ENCODE results near the gene DHRS1.
"Not testable (repeated sequence)": the region's sequence is repeated elsewhere in the genome, so short reads cannot be mapped to it uniquely, and the experiment has no call there.

DHRS1 gene

DNA sequence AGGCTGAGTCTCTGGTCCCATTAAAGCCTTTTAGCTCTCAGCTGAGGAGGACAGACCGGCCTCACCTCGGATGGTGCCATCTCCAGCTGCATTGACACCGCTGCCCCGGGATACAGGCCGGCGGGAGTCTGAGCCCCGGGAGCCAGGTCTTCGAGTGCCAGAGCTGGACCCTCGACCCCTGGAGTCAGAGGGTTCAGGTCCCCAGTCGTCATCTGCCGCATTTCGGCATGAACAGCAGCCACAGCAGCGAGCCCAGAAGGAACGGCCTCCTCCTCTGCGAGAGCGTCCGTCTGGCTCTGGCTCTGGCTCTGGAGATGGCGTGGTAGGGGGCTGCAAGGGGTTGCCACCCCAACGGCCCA is 37.6 kb downstream of the DHRS1 start:
- DNase-seq: no peak

- DNase-seq: no peak
These were observed 38.2 kb downstream of the DHRS1 start for GRCh38 chr14:24261256-24261968.

DNA sequence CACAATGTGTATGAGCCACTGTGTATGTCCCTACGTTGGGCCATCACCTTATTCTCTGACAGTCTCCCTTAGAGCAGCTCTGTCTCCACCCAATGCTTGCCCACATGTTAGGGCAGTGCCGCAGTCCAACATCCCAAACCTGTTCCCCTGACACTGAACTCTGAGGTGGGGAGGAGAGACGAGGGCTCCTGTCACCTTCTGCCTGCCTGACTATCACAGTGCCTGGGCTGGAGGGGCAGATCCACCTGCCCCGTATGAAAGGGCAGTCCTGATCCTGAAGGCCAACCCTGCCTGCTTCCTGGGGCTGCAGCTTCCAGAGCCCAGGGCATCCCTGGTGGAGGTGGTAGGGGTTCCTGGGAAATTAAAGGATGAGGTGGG is 38.8 kb downstream of the DHRS1 start:
- no peak for DNase-seq

DNA sequence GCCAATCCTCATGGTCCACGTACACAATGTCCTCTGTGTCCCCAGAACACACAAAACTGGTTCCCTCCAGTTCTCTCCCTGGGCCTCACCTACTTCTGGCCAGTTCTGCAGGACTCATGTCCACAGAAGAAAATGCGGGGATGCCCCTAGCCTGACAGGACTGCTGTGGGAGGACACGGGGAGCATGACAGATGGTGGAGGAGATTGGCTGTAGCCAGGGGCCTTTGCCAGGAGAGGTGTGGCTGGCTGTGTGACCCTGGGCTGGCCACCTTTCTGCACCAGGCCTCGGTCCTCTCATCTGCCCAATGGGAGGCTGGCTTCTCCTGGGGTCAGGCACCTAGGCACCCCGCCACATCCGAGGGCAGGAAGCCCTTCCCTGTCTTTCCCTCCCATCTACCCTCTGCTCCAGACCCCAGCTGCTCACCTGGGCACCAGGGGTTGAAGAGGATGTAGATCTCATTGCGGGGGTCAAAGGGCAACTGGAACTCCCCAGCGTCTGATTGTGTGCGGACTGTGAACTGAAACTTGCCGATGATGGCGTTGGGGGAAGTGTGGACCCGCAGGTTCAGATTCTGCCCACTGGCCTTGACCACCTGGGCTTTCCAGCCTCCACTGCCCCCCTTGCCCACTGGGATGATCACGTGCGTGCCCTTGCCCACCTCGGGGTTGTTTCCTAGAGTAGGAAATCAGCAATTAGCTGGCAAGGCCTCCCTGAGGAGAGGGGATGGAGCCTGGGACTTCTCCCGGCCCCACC is 39.4 kb downstream of the DHRS1 start:
- DNase-seq: no peak

GRCh38 chr14:24259282-24260025 is 40.1 kb downstream of the DHRS1 start:
- no peak for DNase-seq

DNA sequence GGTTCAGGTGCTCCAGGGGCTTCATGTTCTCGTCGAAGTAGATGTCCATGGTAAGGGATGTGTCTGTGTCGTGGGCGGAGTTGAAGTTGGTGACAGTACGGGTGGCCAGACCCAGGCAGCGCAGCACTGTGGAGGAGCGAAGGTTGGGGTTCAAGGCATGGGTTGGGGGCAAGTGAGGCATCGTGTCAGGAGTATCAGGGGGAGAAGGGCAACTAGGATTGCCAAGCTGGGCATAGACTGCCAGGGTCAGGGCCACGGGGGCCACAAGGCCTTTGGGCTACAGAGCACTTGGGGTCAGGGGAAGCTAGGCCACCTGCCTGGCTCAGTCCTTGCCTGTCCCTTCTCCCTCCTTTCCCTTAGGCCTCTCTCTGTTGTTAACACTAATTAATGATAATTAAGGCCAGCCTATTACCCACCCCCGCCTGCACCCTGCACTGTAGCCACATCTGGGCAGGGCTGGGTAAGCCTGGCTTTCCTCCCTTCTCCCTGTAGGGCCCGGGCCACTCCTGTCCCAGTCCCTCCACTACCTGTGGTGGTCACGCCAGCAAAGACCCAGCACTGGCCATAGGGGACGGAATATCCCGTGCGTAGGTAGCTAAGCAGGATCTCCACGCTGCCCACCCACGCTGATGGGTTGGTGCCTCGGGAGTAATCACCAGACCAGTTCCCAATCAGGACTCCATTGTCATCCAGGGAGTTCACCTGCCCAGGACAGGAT is 40.9 kb downstream of the DHRS1 start:
- DNase-seq: no peak

GRCh38 chr14:24258119-24258518 is 41.5 kb downstream of the DHRS1 start:
- DNase-seq: no peak

DNA sequence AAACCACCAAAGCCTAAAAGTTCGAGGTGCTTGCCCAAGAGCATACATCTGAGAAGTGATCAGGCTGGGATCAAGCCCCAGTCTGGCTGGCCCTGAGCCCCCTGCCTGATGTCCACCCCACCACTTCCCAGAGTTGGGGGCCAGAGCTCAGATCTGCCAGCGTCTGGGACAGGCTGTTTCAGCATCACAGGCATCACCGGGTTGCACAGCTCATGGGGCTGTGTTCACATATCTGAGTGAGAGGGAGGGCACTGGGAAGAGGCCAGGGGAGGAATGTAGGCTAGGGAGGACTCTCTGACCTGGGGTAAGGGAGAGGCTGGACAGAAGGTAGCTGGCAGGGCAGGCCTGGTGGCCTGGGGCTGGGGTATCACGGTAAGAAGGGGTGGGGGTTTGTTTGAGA is 42.6 kb downstream of the DHRS1 start:
- no peak for DNase-seq

GRCh38 chr14:24255931-24256711 is 43.5 kb downstream of the DHRS1 start:
- no peak for DNase-seq

- DNase-seq: no peak
These were observed 44.1 kb downstream of the DHRS1 start for GRCh38 chr14:24255438-24255837.

DNA sequence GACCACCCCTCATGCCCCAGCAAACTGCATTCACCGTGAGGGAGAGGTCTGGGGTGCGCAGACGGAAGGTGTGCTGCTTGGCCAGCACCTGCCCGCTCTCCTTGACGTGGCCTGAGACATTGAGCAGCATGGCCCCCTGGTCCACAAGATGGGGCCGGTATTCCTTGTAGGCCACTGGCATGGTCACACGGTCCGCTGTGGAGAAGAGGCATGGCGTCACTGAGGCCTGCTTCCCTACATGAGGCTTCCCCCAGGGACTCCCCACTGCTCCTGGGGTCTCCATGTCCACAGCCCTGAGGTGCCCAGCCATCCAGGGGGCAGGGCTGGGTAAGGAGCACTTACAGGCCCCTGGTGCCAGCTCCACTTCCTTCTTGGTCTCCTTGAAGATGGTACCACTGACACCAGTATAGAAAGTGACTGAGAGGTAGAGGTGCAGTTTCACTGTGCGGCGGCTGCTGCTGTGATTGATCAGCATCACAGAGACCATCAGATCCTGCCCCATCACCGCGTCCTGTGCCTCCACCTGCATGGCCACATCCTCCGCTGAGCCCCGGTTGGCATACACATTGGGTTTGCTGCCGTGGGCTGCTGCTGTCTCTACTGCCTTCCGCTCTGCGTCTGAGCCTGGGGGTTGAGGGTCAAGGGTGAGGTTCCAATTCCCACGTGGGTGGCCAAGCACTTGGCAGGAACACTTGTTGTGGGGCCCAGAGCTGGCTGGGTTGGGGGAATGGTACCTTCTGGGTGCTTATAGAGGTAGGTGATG is 44.8 kb downstream of the DHRS1 start:
- DNase-seq: no peak

DNA sequence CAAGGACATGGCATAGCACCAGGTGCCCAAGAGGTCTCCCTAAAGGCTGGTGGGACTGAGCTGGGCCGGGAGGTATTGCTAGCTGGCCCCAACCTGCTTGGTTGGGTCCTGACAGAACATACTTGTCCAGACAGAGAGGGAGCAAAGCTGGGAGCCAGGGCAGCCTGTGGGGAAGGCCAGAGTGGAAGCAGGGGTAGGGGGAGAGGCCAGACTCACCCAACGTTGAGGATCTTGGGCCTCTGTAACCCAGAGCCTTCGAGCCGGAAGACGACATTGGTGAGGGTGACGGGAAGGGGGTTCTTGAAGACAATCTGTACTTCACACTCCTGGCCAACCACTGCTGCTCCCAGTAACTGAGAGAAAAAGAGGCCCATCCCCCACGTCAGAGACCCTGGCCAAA is 45.6 kb downstream of the DHRS1 start:
- no peak for DNase-seq

DNA sequence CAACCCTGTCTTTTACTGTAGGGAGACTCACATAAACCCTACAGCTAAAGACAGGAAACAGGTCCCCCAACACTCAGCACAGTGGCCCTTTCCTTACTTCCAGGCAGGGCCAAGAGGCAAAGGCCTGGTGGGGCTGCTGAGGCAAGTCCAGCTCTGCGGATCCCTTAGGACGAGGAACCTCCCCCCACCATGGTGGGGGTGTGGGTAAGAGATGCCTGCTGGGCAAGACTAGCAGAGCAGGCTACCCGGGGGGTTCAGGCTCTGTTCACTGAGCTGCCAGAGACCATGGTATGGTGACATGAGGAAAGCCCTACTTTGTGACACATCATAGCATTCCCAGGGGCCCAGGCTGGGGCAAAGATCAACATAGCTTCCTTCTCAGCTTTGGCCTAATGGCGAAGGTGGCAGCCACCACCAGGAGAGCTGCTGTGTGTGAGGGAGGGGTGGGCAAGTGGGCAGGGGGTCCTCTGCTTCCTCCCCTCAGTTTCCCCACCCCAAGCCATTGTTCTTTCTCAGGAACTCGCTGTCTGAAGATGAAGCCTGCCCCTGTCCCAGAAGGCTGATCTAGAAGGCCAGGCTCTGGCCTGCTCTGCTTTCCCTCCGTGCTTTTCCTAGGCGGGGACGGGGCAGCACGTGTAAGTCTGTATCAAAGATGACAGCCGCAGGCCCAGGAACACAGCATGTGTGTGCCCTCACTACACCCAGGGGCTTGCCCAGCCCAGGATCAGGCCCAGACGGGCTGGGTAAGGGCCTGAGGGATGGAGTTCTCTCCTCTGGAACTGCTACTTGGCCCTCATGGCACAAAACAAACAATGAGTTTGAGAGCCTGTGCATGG is 47.1 kb downstream of the DHRS1 start:
- no peak for DNase-seq

DNA sequence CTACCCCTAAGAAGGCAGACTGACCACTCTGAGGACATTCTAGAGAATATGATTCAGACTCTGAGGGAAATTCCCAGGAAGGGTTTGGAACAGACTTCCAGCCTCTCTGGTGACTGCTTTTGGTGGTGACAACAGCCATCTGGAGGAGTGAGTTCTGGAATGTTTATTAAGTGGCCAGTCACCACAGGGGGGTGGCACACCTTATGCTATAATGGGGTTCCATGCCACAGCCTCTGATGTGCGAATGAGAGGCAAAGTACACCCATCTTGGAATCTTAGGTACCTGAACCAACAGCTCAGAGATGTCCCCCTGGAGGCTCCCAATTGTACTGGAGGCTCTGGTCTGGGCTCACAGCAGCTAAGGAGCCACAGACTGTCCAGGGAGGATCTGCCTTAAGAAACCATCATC is 47.7 kb downstream of the DHRS1 start:
- no peak for DNase-seq

GRCh38 chr14:24250354-24250753 is 49.2 kb downstream of the DHRS1 start:
- no peak for DNase-seq

DNA sequence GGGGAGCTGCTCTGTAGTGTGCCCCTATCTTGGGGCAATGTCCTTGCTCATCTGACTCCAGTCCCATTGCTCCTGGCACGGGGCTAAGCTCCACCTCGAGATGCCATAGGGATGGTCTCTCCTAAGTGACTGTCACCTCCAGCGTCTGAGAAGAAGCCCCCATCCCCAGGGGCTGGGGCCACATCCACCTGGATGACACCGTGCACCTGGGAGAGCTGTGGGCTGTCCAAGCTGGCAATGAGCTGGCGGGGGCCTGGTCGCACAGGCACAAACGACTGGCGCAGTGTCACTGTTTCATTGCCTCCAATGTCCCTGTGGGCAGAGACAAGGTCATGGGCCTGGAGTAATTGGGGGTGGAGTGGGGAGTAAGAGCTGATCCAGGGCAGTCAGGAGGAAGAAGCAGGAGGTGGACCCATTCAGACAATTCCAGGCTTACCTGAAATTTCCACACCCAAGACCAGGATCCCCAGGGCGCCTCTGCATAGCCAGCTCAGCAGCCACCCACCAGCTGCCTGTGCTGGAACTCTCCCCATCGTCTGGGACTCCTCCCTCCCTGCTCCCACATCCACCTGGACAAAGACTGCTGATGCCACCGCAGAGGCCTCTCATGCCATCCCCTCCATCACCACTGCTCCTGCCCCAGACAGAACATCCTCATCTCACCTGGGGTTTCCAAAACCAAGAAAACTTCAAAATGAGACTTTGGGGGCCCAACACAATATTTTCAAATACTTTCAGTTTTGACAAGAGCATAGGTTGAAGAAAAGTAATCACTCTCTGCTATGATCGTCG is 50.2 kb downstream of the DHRS1 start:
- no peak for DNase-seq

DNA sequence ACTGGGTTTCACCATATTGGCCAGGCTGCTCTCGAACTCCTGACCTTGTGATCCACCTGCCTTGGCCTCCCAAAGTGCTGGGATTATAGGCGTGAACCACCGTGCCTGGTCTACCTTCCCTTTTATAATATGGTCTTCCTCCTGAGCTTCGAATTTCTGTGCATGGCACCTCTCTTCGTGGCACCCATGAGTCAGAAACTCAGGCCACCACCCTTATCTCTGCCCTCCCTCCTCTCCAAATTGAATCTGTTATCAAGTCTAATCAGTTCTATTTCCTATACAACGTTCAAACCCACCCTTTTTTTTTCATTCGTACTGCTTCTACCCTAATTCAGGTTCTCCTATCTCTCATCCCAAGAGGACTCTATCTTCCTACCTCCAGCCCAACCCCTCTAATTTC is 52.2 kb downstream of the DHRS1 start:
- DNase-seq: no peak

GRCh38 chr14:24246765-24247212 is 52.8 kb downstream of the DHRS1 start:
- DNase-seq: peak; percentile 61

- not testable (repeated sequence) for DNase-seq
These were observed 54.2 kb downstream of the DHRS1 start for GRCh38 chr14:24245350-24245749.

DNA sequence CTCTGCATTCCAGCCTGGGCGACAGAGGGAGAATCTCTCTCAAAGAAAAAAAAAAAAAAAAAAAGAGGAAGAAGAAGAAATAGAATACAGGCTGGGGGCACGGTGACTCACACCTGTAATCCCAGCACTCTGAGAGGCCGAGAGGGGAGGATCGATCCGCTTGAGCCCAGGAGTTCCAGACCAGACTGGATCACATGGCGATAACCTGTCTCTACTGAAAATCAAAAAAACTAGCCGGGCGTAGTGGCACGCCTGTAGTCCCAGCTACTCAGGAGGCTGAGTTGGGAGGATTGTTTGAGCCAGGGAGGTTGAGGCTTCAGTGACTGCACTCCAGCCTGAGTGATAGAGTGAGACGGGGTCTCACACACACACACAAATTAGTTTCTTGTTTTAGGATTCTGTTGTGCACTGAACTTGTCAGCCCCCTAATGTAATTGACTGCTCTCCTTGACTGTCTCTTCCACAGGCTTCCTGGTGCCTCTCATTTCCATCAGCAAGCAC is 56.2 kb downstream of the DHRS1 start:
- DNase-seq: no peak
